H1 (cell line): ENCODE measurements around the gene HRH1. TPM values are rescaled to one million over a fixed set of nuclear protein-coding genes. Genes with fewer than 3 reads are reported as not detected.

Experiments used
- CTCF ChIA-PET: fragments of 300-600 bp; sonication (Branson Sonifier 250); formaldehyde crosslinking; loops from one replicate; lab custom pipeline; 2021; ENCODE audit not compliant: partially characterized antibody; lab: Charles Lee
- POLR2A ChIA-PET: fragments of 300-600 bp; sonication (Branson Sonifier 250); formaldehyde crosslinking; loops from one replicate; lab custom pipeline; 2021; ENCODE audit warnings: inconsistent platforms; ENCODE audit not compliant: partially characterized antibody; lab: Charles Lee
- DNase-seq, 2 experiments: peaks; one replicate each; pipeline versions ENCODE4 v3.0.0 to v3.0.0-alpha.2; 2010 to 2022; ENCODE audit warnings: low spot score in 2 of 2, low read depth in 1 of 2, mixed read lengths in 1 of 2
- FAIRE-seq: peaks from 2 replicates; lab custom pipeline; 2011; peaks lifted over from hg19 to GRCh38; lab: Jason Lieb, UNC
- H2AFZ ChIP-seq: 2 replicates; pipeline ENCODE4 v1.8.1; 2012; ENCODE audit warnings: low read length, inconsistent platforms
- H2AK5ac ChIP-seq: 2 replicates; pipeline ENCODE4 v1.6.1; 2013; ENCODE audit warnings: low read depth, low read length
- H2BK120ac ChIP-seq: replicated peaks from 2 replicates; pipeline ENCODE3; 2013; ENCODE audit warnings: low read depth, low read length, inconsistent platforms
- H2BK12ac ChIP-seq: 2 replicates; pipeline ENCODE4 v1.6.1; 2013; ENCODE audit warnings: low read depth, low read length
- H2BK15ac ChIP-seq: 2 replicates; pipeline ENCODE4 v1.6.1; 2013; ENCODE audit warnings: low read length
- H2BK20ac ChIP-seq: 2 replicates; pipeline ENCODE4 v1.6.1; 2013; ENCODE audit warnings: low read length
- H2BK5ac ChIP-seq: 2 replicates; pipeline ENCODE4 v1.6.1; 2013; ENCODE audit warnings: low read depth, low read length
- H3K14ac ChIP-seq: 2 replicates; pipeline ENCODE4 v1.6.1; 2013; ENCODE audit warnings: inconsistent platforms; ENCODE audit not compliant: insufficient read length
- H3K18ac ChIP-seq: 2 replicates; pipeline ENCODE4 v1.6.1; 2013; ENCODE audit warnings: low read length; ENCODE audit errors: extremely low read depth
- H3K23ac ChIP-seq: 2 replicates; pipeline ENCODE4 v1.6.1; 2013; ENCODE audit warnings: inconsistent platforms; ENCODE audit not compliant: insufficient read length
- H3K23me2 ChIP-seq: 2 replicates; pipeline ENCODE4 v1.6.1; 2013; ENCODE audit warnings: low read depth, low read length
- H3K27ac ChIP-seq: 2 replicates; pipeline ENCODE4 v1.6.1; 2011; ENCODE audit warnings: low read depth, low read length, inconsistent platforms
- H3K27me3 ChIP-seq, 4 experiments: replicated peaks in 1 of 4; 1 replicate in 1 of 4; 2 replicates in 3 of 4; pipeline versions ENCODE4 v1.6.1 to v1.8.1; 2011 to 2013; ENCODE audit warnings: low read length in 3 of 4, mild to moderate bottlenecking in 3 of 4, inconsistent platforms in 2 of 4, mixed read lengths in 2 of 4, moderate library complexity in 1 of 4; ENCODE audit not compliant: control insufficient read depth in 3 of 4, insufficient read depth in 3 of 4; ENCODE audit errors: extremely low read depth in 1 of 4
- H3K36me3 ChIP-seq, 4 experiments: 2 replicates each; pipeline versions ENCODE4 v1.6.1 to v1.8.1; 2011 to 2013; ENCODE audit warnings: mild to moderate bottlenecking in 4 of 4, low read length in 3 of 4, moderate library complexity in 2 of 4, control low read depth in 1 of 4, inconsistent platforms in 1 of 4; ENCODE audit not compliant: insufficient read depth in 4 of 4, control insufficient read depth in 2 of 4
- H3K4ac ChIP-seq: replicated peaks from 2 replicates; pipeline ENCODE3; 2013; ENCODE audit warnings: low read length, low read depth, mixed read lengths, inconsistent platforms; ENCODE audit not compliant: insufficient read length
- H3K4me1 ChIP-seq, 4 experiments: replicated peaks in 1 of 4; 1 replicate in 1 of 4; 2 replicates in 3 of 4; pipeline versions ENCODE4 v1.6.1 to v1.8.1; 2011 to 2013; ENCODE audit warnings: low read length in 3 of 4, inconsistent platforms in 2 of 4, mixed read lengths in 1 of 4; ENCODE audit not compliant: insufficient read depth in 4 of 4, control insufficient read depth in 3 of 4
- H3K4me2 ChIP-seq, 2 experiments: 2 replicates each; pipeline versions ENCODE4 v1.6.1 to v1.8.1; 2011 to 2013; ENCODE audit warnings: low read depth in 2 of 2, low read length in 2 of 2, control low read depth in 1 of 2, inconsistent platforms in 1 of 2, mild to moderate bottlenecking in 1 of 2; ENCODE audit not compliant: insufficient read depth in 1 of 2
- H3K4me3 ChIP-seq, 4 experiments: fragments of 200-600, 300-600 bp in 1 of 4; sonication (generic), shearing (Covaris generic), sonication (Bioruptor Twin) in 1 of 4; 2 replicates each; pipeline versions ENCODE4 v1.5.1 to v1.8.1; 2011 to 2016; ENCODE audit warnings: low read length in 4 of 4, low read depth in 3 of 4, control low read depth in 2 of 4, inconsistent platforms in 2 of 4, mild to moderate bottlenecking in 2 of 4, mixed read lengths in 1 of 4, moderate library complexity in 1 of 4; ENCODE audit not compliant: insufficient read depth in 2 of 4; ENCODE audit errors: extremely low read depth in 1 of 4
- H3K56ac ChIP-seq: replicated peaks from 2 replicates; pipeline ENCODE3; 2013; ENCODE audit warnings: low read depth, mild to moderate bottlenecking, mixed read lengths, low read length, inconsistent platforms; ENCODE audit not compliant: insufficient read length
- H3K79me1 ChIP-seq: 2 replicates; pipeline ENCODE4 v1.6.1; 2013; ENCODE audit warnings: low read depth, low read length, control low read depth
- H3K79me2 ChIP-seq, 2 experiments: 2 replicates each; pipeline versions ENCODE4 v1.6.1 to v1.8.1; 2012 to 2013; ENCODE audit warnings: low read length in 2 of 2, mild to moderate bottlenecking in 2 of 2, inconsistent platforms in 1 of 2; ENCODE audit not compliant: insufficient read depth in 2 of 2, control insufficient read depth in 1 of 2
- H3K9ac ChIP-seq, 4 experiments: replicated peaks in 1 of 4; 1 replicate in 1 of 4; 2 replicates in 3 of 4; pipeline versions ENCODE4 v1.6.1 to v1.8.1; 2011 to 2013; ENCODE audit warnings: low read depth in 3 of 4, low read length in 3 of 4, control low read depth in 2 of 4, mild to moderate bottlenecking in 2 of 4, moderate library complexity in 2 of 4, inconsistent platforms in 1 of 4; ENCODE audit errors: extremely low read depth in 1 of 4
- H3K9me3 ChIP-seq, 2 experiments: 2 replicates each; pipeline versions ENCODE4 v1.6.1 to v1.8.1; 2012 to 2013; ENCODE audit warnings: mild to moderate bottlenecking in 2 of 2, moderate library complexity in 2 of 2, control low read depth in 1 of 2, inconsistent platforms in 1 of 2, low read depth in 1 of 2, low read length in 1 of 2, mixed read lengths in 1 of 2; ENCODE audit not compliant: insufficient read depth in 2 of 2
- H4K20me1 ChIP-seq, 2 experiments: replicated peaks in 1 of 2; 2 replicates each; pipeline versions ENCODE3 to v1.8.1; 2011 to 2013; ENCODE audit warnings: inconsistent platforms in 2 of 2, low read length in 2 of 2, mild to moderate bottlenecking in 1 of 2; ENCODE audit not compliant: insufficient read depth in 2 of 2, control insufficient read depth in 1 of 2
- H4K5ac ChIP-seq: 2 replicates; pipeline ENCODE4 v1.6.1; 2013; ENCODE audit warnings: low read length, low read depth, mixed read lengths, inconsistent platforms; ENCODE audit not compliant: insufficient read length
- H4K8ac ChIP-seq: 2 replicates; pipeline ENCODE4 v1.8.0; 2013; ENCODE audit warnings: mild to moderate bottlenecking, moderate library complexity, low read length, inconsistent platforms; ENCODE audit not compliant: insufficient read depth; ENCODE audit errors: extremely low read depth
- H4K91ac ChIP-seq: replicated peaks from 2 replicates; pipeline ENCODE3; 2013; ENCODE audit warnings: low read length, mixed read lengths, inconsistent platforms; ENCODE audit not compliant: insufficient read length
- BRCA1 ChIP-seq: IDR thresholded peaks from 2 replicates; pipeline ENCODE4 v1.6.1; 2012; ENCODE audit warnings: low read depth, low read length, improper control_type of control experiment
- CHD1 ChIP-seq: IDR thresholded peaks from 2 replicates; pipeline ENCODE4 v1.6.1; 2012; ENCODE audit warnings: low read depth, low read length, improper control_type of control experiment
- EGR1 ChIP-seq: IDR thresholded peaks from 2 replicates; pipeline ENCODE4 v1.6.1; 2011; ENCODE audit warnings: low read depth, low read length, borderline replicate concordance
- KDM4A ChIP-seq: IDR thresholded peaks from one replicate; pipeline ENCODE4 v1.7.1; 2012; ENCODE audit warnings: low read depth, mild to moderate bottlenecking, moderate library complexity, low read length, inconsistent platforms; ENCODE audit not compliant: severe bottlenecking
- NRF1 ChIP-seq: IDR thresholded peaks from 2 replicates; pipeline ENCODE4 v1.6.1; 2011; ENCODE audit warnings: mild to moderate bottlenecking, low read depth, low read length, improper control_type of control experiment
- TCF12 ChIP-seq: IDR thresholded peaks from 2 replicates; pipeline ENCODE4 v1.6.1; 2011; ENCODE audit warnings: low read depth, mild to moderate bottlenecking, low read length
- WGBS, 2 experiments: shearing (Covaris generic) in 1 of 2; methylation state at CpG; one replicate each; pipeline versions ENCODE4 v1.1.6 to v1.1.7; 2013 to 2015; ENCODE audit warnings: low lambda C conversion rate in 2 of 2, mixed read lengths in 2 of 2, inconsistent platforms in 1 of 2, low coverage in 1 of 2, missing lambda C conversion rate in 1 of 2; ENCODE audit not compliant: insufficient replicate concordance in 2 of 2, insufficient coverage in 1 of 2, insufficient read length in 1 of 2; ENCODE audit errors: extremely low coverage in 1 of 2, missing lambda C conversion rate in 1 of 2; 5-methylcytosine and 5-hydroxymethylcytosine counted together
- polyA plus RNA-seq, 7 experiments: library from polyadenylated mRNA; depleted of rRNA in 3 of 7; stranded (reverse) in 5 of 7; unstranded in 2 of 7; fragments of >200 nt in 5 of 7; fragments of 200-250 nt in 2 of 7; gene quantifications; 1 replicate in 5 of 7; 2 replicates in 1 of 7; 4 replicates in 1 of 7; pipeline versions ENCODE4 v1.2.1 to v1.2.3, GENCODE V29; 2011 to 2013; ENCODE audit warnings: missing spikeins in 2 of 7, mixed read lengths in 2 of 7
- total RNA-seq: library from RNA; stranded (reverse); fragmentation: NEBNext Ultra II Directional; extraction: Animal tissue kit (Norgen Biotek cat#: 25700); gene quantifications from 2 replicates; pipeline ENCODE4 v1.2.1, GENCODE V29; 2021

The HRH1 gene
- total and polyA plus RNA-seq, 2 of the 8 experiments (the other 6 are each of a cell fraction or from before 2014, with no cell fraction given) = 0.11 TPM; not detected in 1

- H3K79me2 ChIP-seq = no peaks in the 10 kb centered on the region
- H4K91ac ChIP-seq = no peak overlapping the region
- H3K9ac ChIP-seq = no peak overlapping the region
- H3K79me1 ChIP-seq = no peaks in the 10 kb centered on the region
- FAIRE-seq (no peak), DNase-seq (no peak)
- H4K20me1 ChIP-seq = no peaks in the 10 kb centered on the region
- CTCF ChIA-PET = interaction anchor here (0.6 to 0.8 kb wide), 2 partner anchors 13 to 65 kb away, joined by 3 read pairs; no protein-coding TSS in a partner anchor
- no peak overlapping the region for H3K4me3 ChIP-seq
- no peak overlapping the region for H2BK15ac ChIP-seq
- no peak overlapping the region for H2AK5ac ChIP-seq
- 84% methylated on average over 8 of the region's 8 CpGs; no CpG with 5 or more reads in 1 of the 2 experiments for WGBS, 2 experiments
- no peak overlapping the region for H2BK12ac ChIP-seq
- H3K27ac ChIP-seq = no peak overlapping the region
- H3K27me3 ChIP-seq = no peaks in the 10 kb centered on the region
- H3K4ac ChIP-seq = no peak overlapping the region
- no peak overlapping the region for H3K23ac ChIP-seq
- H3K36me3 ChIP-seq = no peaks in the 10 kb centered on the region
- H3K18ac ChIP-seq = no peak overlapping the region
- no peaks in the 10 kb centered on the region for H3K4me1 ChIP-seq
- H2BK5ac ChIP-seq = no peak overlapping the region
- no peaks in the 10 kb centered on the region for H3K9me3 ChIP-seq
- H3K56ac ChIP-seq = no peak overlapping the region
- no peak overlapping the region for H3K14ac ChIP-seq
- no peaks in the 10 kb centered on the region for H3K23me2 ChIP-seq
- H4K5ac ChIP-seq = no peak overlapping the region
- no peak overlapping the region for H4K8ac ChIP-seq
- no peak overlapping the region for H2BK20ac ChIP-seq
- H3K4me2 ChIP-seq = no peak overlapping the region
- no peak overlapping the region for H2AFZ ChIP-seq
- H2BK120ac ChIP-seq = no peak overlapping the region
- POLR2A ChIA-PET = no interaction called here
- TF ChIP-seq CHD1 = no peak
- TF ChIP-seq EGR1 = no peak
- TF ChIP-seq KDM4A = no peak
- TF ChIP-seq NRF1 = no peak
- TF ChIP-seq BRCA1 = no peak
- TF ChIP-seq TCF12 = no peak
Observed at GRCh38 chr3:11220230-11220629, 65.9 kb downstream of the HRH1 start.
